GM12878 (cell line): Measurements from ENCODE around the gene SLC15A3. TPM values are rescaled to one million over a fixed set of nuclear protein-coding genes. Genes with fewer than 3 reads are reported as not detected.

ENCODE experiments used
- ATAC-seq: fragments of 200-7000 bp; cut with Tn5 transposase; 3 replicates; pipeline ENCODE4 v1.9.1; 2020; ENCODE audit warnings: mild to moderate bottlenecking, moderate library complexity
- Bru-seq: library from RNA; stranded (reverse); fragments of 400-500 nt; gene quantifications from one replicate; lab custom pipeline; 2021; lab: Mats Ljungman, UMichigan
- BruChase-seq, 2 experiments: library from RNA; stranded (reverse); fragments of 400-500 nt; gene quantifications; one replicate each; lab custom pipeline; 2021; lab: Mats Ljungman, UMichigan
- BruUV-seq: library from RNA; stranded (reverse); fragments of 400-500 nt; replicated peaks from 2 replicates; lab custom pipeline; 2021; lab: Mats Ljungman, UMichigan
- CTCF ChIA-PET: fragments of 300-600 bp; sonication (Branson Sonifier 250); formaldehyde crosslinking; extraction: SDS; loops from one replicate; lab custom pipeline; 2021; ENCODE audit warnings: inconsistent platforms; lab: Yijun Ruan, JAX
- POLR2A ChIA-PET: fragments of 350-600 bp; formaldehyde crosslinking; extraction: SDS; loops from one replicate; lab custom pipeline; 2021; ENCODE audit warnings: inconsistent platforms; lab: Charles Lee
- RAD21 ChIA-PET: fragments of 300-600 bp; sonication (Branson Sonifier 250); formaldehyde crosslinking; loops from one replicate; lab custom pipeline; 2023; ENCODE audit warnings: antibody characterized with exemption; ENCODE audit not compliant: unreplicated experiment; lab: Charles Lee
- SMC1A ChIA-PET: fragments of 300-600 bp; sonication (Branson Sonifier 250); formaldehyde crosslinking; loops from one replicate; lab custom pipeline; 2023; ENCODE audit not compliant: unreplicated experiment, uncharacterized antibody; lab: Charles Lee
- DNase-seq: peaks from one replicate; pipeline ENCODE4 v3.0.0-alpha.2; 2011; ENCODE audit warnings: low read depth, low spot score
- FAIRE-seq: peaks from 3 replicates; lab custom pipeline; 2011; peaks lifted over from hg19 to GRCh38; lab: Jason Lieb, UNC
- H2AFZ ChIP-seq: 2 replicates; pipeline ENCODE4 v1.6.0; 2011; ENCODE audit warnings: low read depth, low read length, control low read depth; ENCODE audit not compliant: control insufficient read depth
- H3K27ac ChIP-seq: 2 replicates; pipeline ENCODE4 v1.5.1; 2011; ENCODE audit warnings: control low read depth; ENCODE audit not compliant: control insufficient read depth, insufficient read depth
- H3K27me3 ChIP-seq, 2 experiments: replicated peaks in 1 of 2; 2 replicates each; pipeline versions ENCODE4 v1.6.0 to v1.6.1; 2011; ENCODE audit warnings: low read length in 1 of 2; ENCODE audit not compliant: control insufficient read depth in 2 of 2, insufficient read depth in 2 of 2
- H3K36me3 ChIP-seq, 2 experiments: 2 replicates each; pipeline ENCODE4 v1.5.1; 2011; ENCODE audit warnings: low read length in 1 of 2; ENCODE audit not compliant: control insufficient read depth in 2 of 2, insufficient read depth in 2 of 2
- H3K4me1 ChIP-seq: 2 replicates; pipeline ENCODE4 v1.6.1; 2011; ENCODE audit warnings: mild to moderate bottlenecking, low read length, moderate library complexity, mixed read lengths; ENCODE audit not compliant: control insufficient read depth, insufficient read depth
- H3K4me2 ChIP-seq: 2 replicates; pipeline ENCODE4 v1.6.0; 2011; ENCODE audit warnings: control low read depth; ENCODE audit not compliant: control insufficient read depth, insufficient read depth
- H3K4me3 ChIP-seq: fragments of 200-600 bp; sonication (generic); 2 replicates; pipeline ENCODE4 v1.5.1; 2016
- H3K79me2 ChIP-seq: 2 replicates; pipeline ENCODE4 v1.6.0; 2011; ENCODE audit warnings: low read length; ENCODE audit not compliant: control insufficient read depth, insufficient read depth
- H3K9ac ChIP-seq: 2 replicates; pipeline ENCODE4 v1.8.0; 2011; ENCODE audit warnings: low read length, control low read depth, mixed read lengths; ENCODE audit not compliant: control insufficient read depth, insufficient read depth
- H3K9me3 ChIP-seq: replicated peaks from 3 replicates; pipeline ENCODE4 v1.5.1; 2011; ENCODE audit warnings: mild to moderate bottlenecking, low read length; ENCODE audit not compliant: control insufficient read depth, insufficient read depth
- H4K20me1 ChIP-seq: 2 replicates; pipeline ENCODE4 v1.6.0; 2011; ENCODE audit not compliant: control insufficient read depth, insufficient read depth
- CBFB ChIP-seq: IDR thresholded peaks from 2 replicates; pipeline ENCODE4 v1.6.1; 2016; ENCODE audit warnings: antibody characterized with exemption, low read depth
- KAT2A ChIP-seq: conservative IDR thresholded peaks from 2 replicates; pipeline ENCODE4 v1.6.1; 2011; ENCODE audit warnings: low read depth, low read length; ENCODE audit not compliant: control insufficient read depth
- MXI1 ChIP-seq: fragments of 150-350 bp; IDR thresholded peaks from 2 replicates; pipeline ENCODE4 v1.6.1; 2011; ENCODE audit warnings: low read depth, mild to moderate bottlenecking, inconsistent platforms, low read length, improper control_type of control experiment
- PAX8 ChIP-seq: fragments of 450-650 bp; IDR thresholded peaks from 2 replicates; pipeline ENCODE4 v1.6.1; 2017; ENCODE audit warnings: mild to moderate bottlenecking, moderate library complexity
- RAD51 ChIP-seq: fragments of 450-650 bp; IDR thresholded peaks from 2 replicates; pipeline ENCODE4 v1.6.1; 2016; ENCODE audit warnings: moderate library complexity, mild to moderate bottlenecking, inconsistent platforms
- RUNX3 ChIP-seq: IDR thresholded peaks from 2 replicates; pipeline ENCODE4 v1.6.1; 2012; ENCODE audit warnings: low read length, inconsistent platforms
- SIX5 ChIP-seq: IDR thresholded peaks from 2 replicates; pipeline ENCODE4 v1.6.1; 2011; ENCODE audit warnings: mild to moderate bottlenecking, low read depth, low read length, moderate library complexity; ENCODE audit not compliant: severe bottlenecking
- WRNIP1 ChIP-seq: IDR thresholded peaks from 2 replicates; pipeline ENCODE4 v1.6.1; 2011; ENCODE audit warnings: low read depth, low read length, improper control_type of control experiment, borderline replicate concordance
- YY1 ChIP-seq: IDR thresholded peaks from 2 replicates; pipeline ENCODE4 v1.6.1; 2011; ENCODE audit warnings: low read depth, mild to moderate bottlenecking, low read length
- WGBS: methylation state at CpG from one replicate; pipeline ENCODE4 v1.1.6; 2016; ENCODE audit warnings: low lambda C conversion rate; ENCODE audit not compliant: insufficient replicate concordance, insufficient coverage; ENCODE audit errors: missing lambda C conversion rate; 5-methylcytosine and 5-hydroxymethylcytosine counted together
- in situ Hi-C: fragments of 300-500 bp; cut with MboI; formaldehyde crosslinking; loops from 9 replicates; pipeline ENCODE4 v1.14.3; 2018; ENCODE audit warnings: mixed read lengths
- intact Hi-C: fragments of 100-400 bp; cut with micrococcal nuclease; formaldehyde crosslinking; loops from one replicate; pipeline ENCODE4 v1.14.2; 2022; ENCODE audit not compliant: unreplicated experiment
- long read RNA-seq, 2 experiments: library from polyadenylated mRNA; unstranded; transcript quantifications; one replicate each; pipeline ENCODE4 v2.0.0, GENCODE V29; 2019 to 2020
- polyA minus RNA-seq, 3 experiments: library from RNA; depleted of rRNA, polyadenylated mRNA; stranded (reverse); fragments of >200 nt; gene quantifications; 2 replicates each; pipeline ENCODE4 v1.2.3, GENCODE V29; 2011
- polyA plus RNA-seq, 11 experiments: library from polyadenylated mRNA; depleted of rRNA in 4 of 11; unstranded in 6 of 11; stranded (reverse) in 5 of 11; fragments of >200 nt; fragmentation: Nextera tagmentation in 4 of 11; fragmentation: Illumina TruSeq in 1 of 11; extraction: Ambion mirVana in 4 of 11; extraction: Trizol in 1 of 11; gene quantifications; 1 replicate in 1 of 11; 2 replicates in 10 of 11; pipeline versions ENCODE4 v1.2.1 to v1.2.3, GENCODE V29; 2011 to 2016; ENCODE audit warnings: inconsistent platforms in 2 of 11, missing spikeins in 2 of 11, low read depth in 1 of 11
- total RNA-seq, 4 experiments: library from RNA; depleted of rRNA in 3 of 4; stranded (reverse); fragments of >200 nt in 3 of 4; fragmentation: Illumina TruSeq in 1 of 4; extraction: Trizol in 1 of 4; gene quantifications; 2 replicates each; pipeline versions ENCODE4 v1.2.1 to v1.2.3, GENCODE V29; 2013 to 2021
- TF ChIP-seq, protein P1 (sequence below): fragments of 450-650 bp; IDR thresholded peaks from 2 replicates; pipeline ENCODE4 v1.6.1; 2017; ENCODE audit warnings: antibody characterized with exemption, mild to moderate bottlenecking, moderate library complexity
- TF ChIP-seq, protein P2 (sequence below): fragments of 450-650 bp; IDR thresholded peaks from 2 replicates; pipeline ENCODE4 v1.6.1; 2016; ENCODE audit warnings: mild to moderate bottlenecking

SLC15A3 gene
- total RNA-seq (2013; cell fraction: nucleolus; rRNA removed): 203 and 205 TPM in 2 replicates
- total RNA-seq (2014; rRNA removed) (71.3 and 83.5 TPM in 2 replicates), total RNA-seq (2014; rRNA removed; fragmentation: Illumina TruSeq; extraction: Trizol) (51.5 and 56.3 TPM in 2 replicates), total RNA-seq (2021) (93.3 and 102 TPM in 2 replicates), polyA plus RNA-seq (2011; rRNA removed) (18.2 and 44.9 TPM in 2 replicates), polyA plus RNA-seq (2014; fragmentation: Illumina TruSeq; extraction: Trizol) (11.7 and 54.8 TPM in 2 replicates), polyA plus RNA-seq (2014; fragmentation: Nextera tagmentation; extraction: Ambion mirVana) (10 to 100 TPM; 17.7 to 55.4 TPM), polyA plus RNA-seq (2014; rRNA removed) (71.9 and 83.8 TPM in 2 replicates), polyA plus RNA-seq (2016; fragmentation: Nextera tagmentation; extraction: Ambion mirVana) (10 to 100 TPM; 53.4 to 57.7 TPM), polyA minus RNA-seq (2011; rRNA and poly(A)+ RNA removed) (99.9 and 126 TPM in 2 replicates), Bru-seq, nascent RNA (percentile 93 among the genes with signal in this experiment), BruChase-seq, experiment 1, labeled RNA remaining after a 6-hour chase (percentile 79 among the genes with signal in this experiment), BruChase-seq, experiment 2, labeled RNA remaining after a 2-hour chase (percentile 78 among the genes with signal in this experiment)
- polyA plus RNA-seq (2011; ENCODE audit: low read depth): 36.2 TPM
- polyA plus RNA-seq (2011; cell fraction: cytosol; rRNA removed): 55.8 and 65.2 TPM in 2 replicates
- polyA plus RNA-seq (2011; cell fraction: nucleus; rRNA removed): 80.5 and 92.2 TPM in 2 replicates
- 90.2 and 104 TPM in 2 replicates for polyA plus RNA-seq (2012)
- polyA minus RNA-seq (2011; cell fraction: cytosol; rRNA and poly(A)+ RNA removed): 50.8 and 65.5 TPM in 2 replicates
- polyA minus RNA-seq (2011; cell fraction: nucleus; rRNA and poly(A)+ RNA removed): 57.2 and 89.6 TPM in 2 replicates
- long read RNA-seq, experiment 1, transcript SLC15A3-207 (7 exons, 1,807 nt): major isoform, 7 of 20 reads
- long read RNA-seq, experiment 1, partial matches to known transcripts: 2 of 20 reads
- long read RNA-seq, experiment 1, other reads (novel, unspliced or antisense): 8 of 20 reads
- long read RNA-seq, experiment 2, transcript SLC15A3-201 (8 exons, 2,115 nt): major isoform, 5 of 19 reads
- long read RNA-seq, experiment 2, partial matches to known transcripts: 3 of 19 reads
- long read RNA-seq, experiment 2, other reads (novel, unspliced or antisense): 7 of 19 reads

DNA sequence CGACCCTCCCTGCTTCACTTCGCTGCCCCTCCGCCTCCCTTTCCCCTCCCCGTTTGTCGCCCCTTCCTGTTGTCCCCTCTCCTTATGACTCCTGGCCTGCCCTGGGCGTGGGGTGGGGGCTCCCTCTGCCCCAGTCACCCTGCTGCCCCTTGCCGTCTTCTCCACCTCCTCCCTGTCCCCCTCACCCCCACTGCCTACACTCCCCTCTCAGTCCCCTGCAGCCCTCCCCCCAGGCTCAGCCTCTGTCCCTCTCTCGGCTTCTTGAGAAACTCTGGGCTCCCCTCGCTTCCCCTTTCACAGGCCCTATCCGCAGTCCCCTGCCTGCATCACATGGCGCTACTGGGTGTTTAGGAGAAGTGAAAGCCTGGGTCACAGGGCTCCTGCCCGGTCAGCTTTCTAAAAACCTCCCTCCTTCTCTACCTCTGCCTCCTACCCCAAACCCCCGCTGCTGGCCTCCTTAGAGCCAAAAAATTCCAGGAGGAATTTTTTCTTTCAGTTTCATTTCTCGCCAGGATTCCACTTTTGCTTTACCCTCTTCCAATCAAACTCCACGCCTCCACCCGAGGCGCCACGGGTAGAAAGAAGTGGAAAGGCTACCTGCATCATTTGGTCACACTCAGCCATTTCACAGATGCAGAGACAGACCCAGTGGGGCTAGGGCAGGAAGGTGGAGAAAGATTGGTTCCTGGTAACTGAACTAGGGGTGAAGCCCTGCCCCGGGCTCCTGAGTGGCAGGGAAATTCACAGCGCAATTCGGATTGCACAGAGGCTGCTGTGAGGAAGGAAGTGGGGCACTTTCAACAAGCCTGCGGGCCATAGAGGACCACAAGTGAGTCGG is at the start of gene SLC15A3:
Gene SLC15A3, minus strand, starts transcription at position 273 of the 838 bp plus-strand sequence. CDS start 625 bp downstream, outside the sequence.
- Histone ChIP-seq H3K9me3 (no peaks in the 10 kb centered on the region), H3K27ac (peak within 1 kb of the TSS; percentile 97), H3K36me3 (no peaks in the 10 kb centered on the region; a peak in 1 of 4 replicates), H3K4me2 (peak within 1 kb of the TSS; percentile 98), H3K79me2 (peaks cover 47% of the 10 kb centered on the region), H3K4me3 (peak within 1 kb of the TSS; percentile 94), H3K9ac (peak within 1 kb of the TSS; percentile 90), H3K4me1 (peaks cover 28% of the 10 kb centered on the region), H4K20me1 (no peaks in the 10 kb centered on the region; the same call in 1 of the 2 replicates), H2AFZ (peak within 1 kb of the TSS; percentile 64), H3K27me3 (no peaks in the 10 kb centered on the region)
- no TSS peak for BruUV-seq
- SMC1A ChIA-PET: interaction anchor here (0.6 to 7.6 kb wide), 4 partner anchors 38 to 208 kb away, joined by 3 to 76 read pairs (median 4); partner anchors contain the start of gene TMEM109
- FAIRE-seq (peak; percentile 90), ATAC-seq (peak; percentile 88), DNase-seq (peak; percentile 61)
- intact Hi-C loops (loop anchor here (1.0 to 10.0 kb wide), 3 partner anchors 37 to 109 kb away; partner anchors contain the start of genes CCDC86 and TMEM109), in situ Hi-C loops (no loop called here)
- POLR2A ChIA-PET: interaction anchor here (1.1 to 2.8 kb wide), 4 partner anchors 37 to 187 kb away, joined by 4 to 14 read pairs (median 10); partner anchors contain the start of gene TMEM109
- RAD21 ChIA-PET: interaction anchor here (0.6 kb wide), 1 partner anchor 19 kb away, joined by 3 read pairs; no protein-coding TSS in a partner anchor
- 2% methylated on average over 20 of the region's 23 CpGs for WGBS
- CTCF ChIA-PET: interaction anchor here (1.5 to 2.0 kb wide), 2 partner anchors 16 to 90 kb away, joined by 3 to 5 read pairs; no protein-coding TSS in a partner anchor
- TF ChIP-seq KAT2A (no peak), RUNX3 (peak; percentile 62), RAD51 (peak; percentile 94), MXI1 (peak; percentile 90), PAX8 (no peak), SIX5 (no peak), CBFB (peak; percentile 43; the same call in 1 of the 2 replicates), YY1 (peak; percentile 39; the same call in 1 of the 2 replicates), WRNIP1 (no peak)
- TF ChIP-seq, protein P1, sequence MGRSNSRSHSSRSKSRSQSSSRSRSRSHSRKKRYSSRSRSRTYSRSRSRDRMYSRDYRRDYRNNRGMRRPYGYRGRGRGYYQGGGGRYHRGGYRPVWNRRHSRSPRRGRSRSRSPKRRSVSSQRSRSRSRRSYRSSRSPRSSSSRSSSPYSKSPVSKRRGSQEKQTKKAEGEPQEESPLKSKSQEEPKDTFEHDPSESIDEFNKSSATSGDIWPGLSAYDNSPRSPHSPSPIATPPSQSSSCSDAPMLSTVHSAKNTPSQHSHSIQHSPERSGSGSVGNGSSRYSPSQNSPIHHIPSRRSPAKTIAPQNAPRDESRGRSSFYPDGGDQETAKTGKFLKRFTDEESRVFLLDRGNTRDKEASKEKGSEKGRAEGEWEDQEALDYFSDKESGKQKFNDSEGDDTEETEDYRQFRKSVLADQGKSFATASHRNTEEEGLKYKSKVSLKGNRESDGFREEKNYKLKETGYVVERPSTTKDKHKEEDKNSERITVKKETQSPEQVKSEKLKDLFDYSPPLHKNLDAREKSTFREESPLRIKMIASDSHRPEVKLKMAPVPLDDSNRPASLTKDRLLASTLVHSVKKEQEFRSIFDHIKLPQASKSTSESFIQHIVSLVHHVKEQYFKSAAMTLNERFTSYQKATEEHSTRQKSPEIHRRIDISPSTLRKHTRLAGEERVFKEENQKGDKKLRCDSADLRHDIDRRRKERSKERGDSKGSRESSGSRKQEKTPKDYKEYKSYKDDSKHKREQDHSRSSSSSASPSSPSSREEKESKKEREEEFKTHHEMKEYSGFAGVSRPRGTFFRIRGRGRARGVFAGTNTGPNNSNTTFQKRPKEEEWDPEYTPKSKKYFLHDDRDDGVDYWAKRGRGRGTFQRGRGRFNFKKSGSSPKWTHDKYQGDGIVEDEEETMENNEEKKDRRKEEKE: no peak
- TF ChIP-seq, protein P2, sequence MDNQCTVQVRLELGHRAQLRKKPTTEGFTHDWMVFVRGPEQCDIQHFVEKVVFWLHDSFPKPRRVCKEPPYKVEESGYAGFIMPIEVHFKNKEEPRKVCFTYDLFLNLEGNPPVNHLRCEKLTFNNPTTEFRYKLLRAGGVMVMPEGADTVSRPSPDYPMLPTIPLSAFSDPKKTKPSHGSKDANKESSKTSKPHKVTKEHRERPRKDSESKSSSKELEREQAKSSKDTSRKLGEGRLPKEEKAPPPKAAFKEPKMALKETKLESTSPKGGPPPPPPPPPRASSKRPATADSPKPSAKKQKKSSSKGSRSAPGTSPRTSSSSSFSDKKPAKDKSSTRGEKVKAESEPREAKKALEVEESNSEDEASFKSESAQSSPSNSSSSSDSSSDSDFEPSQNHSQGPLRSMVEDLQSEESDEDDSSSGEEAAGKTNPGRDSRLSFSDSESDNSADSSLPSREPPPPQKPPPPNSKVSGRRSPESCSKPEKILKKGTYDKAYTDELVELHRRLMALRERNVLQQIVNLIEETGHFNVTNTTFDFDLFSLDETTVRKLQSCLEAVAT: peak; percentile 97
